HG03521 (cell line): ENCODE data around the gene LYZL1.
"Not testable (repeated sequence)": the region's sequence is repeated elsewhere in the genome, so short reads cannot be mapped to it uniquely, and the experiment has no call there.

Experiments
- ATAC-seq: cut with Tn5 transposase; IDR thresholded peaks from one replicate; pipeline ENCODE4 v1.9.1; 2021; ENCODE audit warnings: mild to moderate bottlenecking, moderate library complexity; ENCODE audit not compliant: unreplicated experiment

LYZL1 gene

DNA sequence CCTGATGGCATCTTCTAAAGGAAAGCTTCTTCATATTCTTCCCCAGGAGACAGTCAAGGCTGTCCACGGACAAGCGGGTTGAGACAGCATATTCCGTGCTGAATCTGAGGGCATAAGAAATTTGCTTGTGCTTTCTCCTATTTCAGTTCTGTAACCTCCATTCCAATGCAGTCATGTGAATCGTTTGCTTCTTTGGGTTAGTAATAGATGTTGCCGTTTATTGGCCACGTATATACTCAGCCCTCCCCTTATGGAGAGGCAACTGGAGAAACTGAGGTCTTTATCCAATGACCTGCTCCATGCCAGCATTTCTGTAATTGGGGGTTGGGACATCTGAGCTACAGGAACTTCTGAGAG, 38.9 kb downstream of the LYZL1 start:
- no peak for ATAC-seq

DNA sequence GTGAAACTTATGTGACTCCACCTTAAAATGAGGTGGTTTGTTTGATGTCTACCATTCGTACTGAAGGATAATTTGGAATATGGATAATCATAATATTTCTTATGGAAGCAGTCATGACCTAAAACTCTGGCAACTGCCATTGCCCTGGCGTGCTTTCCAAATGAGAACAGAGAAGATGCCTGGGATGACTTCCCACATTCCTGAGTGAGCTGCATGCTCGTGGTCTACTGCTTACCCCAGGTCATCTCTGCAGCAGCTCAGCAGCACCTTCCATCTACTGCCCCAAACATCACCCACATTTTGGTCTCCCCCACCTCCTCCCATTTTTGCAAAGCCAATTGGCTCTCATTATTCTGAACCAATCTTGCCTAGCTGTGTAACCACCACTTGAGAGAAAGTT, 40.1 kb downstream of the LYZL1 start:
- ATAC-seq = no peak

DNA sequence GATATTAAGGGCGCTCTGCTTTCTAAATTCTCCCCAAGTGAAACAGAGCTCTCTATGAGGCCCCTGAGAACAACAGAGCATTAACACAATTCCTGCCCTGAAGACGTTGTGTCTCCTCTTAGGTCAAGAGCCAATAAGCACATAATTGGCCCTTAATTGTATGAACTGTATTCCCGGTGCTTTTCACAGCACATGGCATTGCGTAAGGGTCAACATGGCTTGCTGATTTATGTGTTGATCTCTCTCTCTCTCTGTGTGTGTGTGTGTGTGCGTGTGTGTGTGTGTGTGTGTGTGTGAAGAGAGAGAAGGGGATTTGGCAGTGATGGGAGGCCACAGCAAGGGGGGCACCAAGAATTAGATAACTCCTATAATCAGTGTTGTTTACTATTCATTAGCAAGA, 40.5 kb downstream of the LYZL1 start:
- ATAC-seq = no peak

DNA sequence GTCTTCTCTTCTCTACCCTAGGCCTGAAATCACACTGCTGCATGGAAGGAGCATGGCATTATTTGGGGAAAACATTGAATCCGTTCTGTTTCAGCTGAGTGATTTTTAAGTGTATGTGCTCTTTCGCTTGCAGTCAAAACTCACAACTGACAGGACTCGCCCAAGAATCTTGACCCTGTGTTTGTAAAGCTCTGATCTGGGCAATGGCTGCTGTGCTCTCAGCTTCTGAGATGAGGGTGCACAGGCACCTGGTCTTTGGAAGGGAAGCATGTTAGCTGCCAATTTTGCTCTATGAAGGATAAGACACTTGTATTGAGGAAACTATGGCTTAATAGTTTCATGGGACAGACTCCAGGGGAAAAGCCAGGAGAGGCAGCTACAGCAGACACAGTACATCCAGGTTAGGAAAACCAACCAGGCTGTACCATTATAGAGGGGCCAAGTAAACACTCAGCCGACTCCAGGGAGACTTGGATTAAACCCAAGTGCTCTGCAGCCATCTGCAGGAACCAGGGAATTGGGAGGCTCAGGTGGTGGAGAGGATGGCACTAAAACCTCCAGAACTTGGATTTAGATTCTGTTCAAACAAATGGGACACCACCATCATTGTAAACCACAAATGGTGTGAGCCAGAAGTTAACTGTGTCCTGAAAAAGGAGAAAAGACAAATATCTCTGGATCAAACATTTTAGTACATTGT, 43.3 kb downstream of the LYZL1 start:
- no peak for ATAC-seq

DNA sequence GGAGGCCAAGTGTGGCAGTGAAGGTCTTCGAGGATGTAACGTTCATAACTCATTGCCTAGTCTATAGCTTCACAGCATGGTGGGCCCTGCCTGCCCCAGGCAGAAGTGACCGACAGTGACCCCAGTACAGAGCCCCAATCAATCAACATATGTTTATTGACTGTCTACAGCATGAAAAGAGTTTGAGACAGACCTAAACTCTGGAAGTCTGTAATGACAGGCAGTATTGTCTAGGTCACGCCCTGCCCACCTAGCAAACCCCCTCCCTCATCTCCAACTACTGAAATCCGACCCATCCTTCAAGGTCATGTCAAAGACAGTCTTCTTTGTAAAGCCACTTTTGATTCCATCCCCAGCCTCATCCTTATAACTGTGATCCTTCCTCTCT, 43.9 kb downstream of the LYZL1 start:
- ATAC-seq = no peak

DNA sequence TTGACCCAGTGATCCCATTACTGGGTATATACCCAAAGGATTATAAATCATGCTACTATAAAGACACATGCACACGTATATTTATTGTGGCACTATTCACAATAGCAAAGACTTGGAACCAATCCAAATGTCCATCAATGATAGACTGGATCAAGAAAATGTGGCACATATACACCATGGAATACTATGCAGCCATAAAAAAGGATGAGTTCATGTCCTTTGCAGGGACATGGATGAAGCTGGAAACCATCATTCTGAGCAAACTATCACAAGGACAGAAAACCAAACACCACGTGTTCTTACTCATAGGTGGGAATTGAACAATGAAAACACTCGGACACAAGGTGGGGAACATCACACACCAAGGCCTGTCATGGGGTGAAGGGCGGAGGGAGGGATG, 48.7 kb downstream of the LYZL1 start:
- not testable (repeated sequence) for ATAC-seq

DNA sequence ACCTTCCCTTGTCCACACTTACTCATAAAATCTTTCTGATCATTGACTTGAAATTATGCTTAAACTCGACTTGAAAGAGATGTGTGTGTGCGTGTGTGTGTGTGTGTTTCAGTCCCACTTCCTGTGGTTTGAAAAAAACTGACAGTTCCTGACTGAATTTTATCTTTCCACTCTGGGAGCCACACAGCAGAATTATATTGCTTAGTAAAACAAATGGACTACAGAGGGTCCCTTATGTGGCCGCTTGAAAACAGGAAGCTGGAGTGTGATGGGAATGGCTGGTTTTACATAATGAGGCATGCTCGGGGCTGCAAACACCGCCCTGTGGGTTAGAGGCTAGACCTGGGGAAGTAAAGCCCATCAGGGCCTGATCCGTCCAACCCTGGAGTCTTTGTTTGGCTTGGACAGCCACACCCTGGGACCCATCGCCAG, 54.8 kb downstream of the LYZL1 start:
- no peak for ATAC-seq

DNA sequence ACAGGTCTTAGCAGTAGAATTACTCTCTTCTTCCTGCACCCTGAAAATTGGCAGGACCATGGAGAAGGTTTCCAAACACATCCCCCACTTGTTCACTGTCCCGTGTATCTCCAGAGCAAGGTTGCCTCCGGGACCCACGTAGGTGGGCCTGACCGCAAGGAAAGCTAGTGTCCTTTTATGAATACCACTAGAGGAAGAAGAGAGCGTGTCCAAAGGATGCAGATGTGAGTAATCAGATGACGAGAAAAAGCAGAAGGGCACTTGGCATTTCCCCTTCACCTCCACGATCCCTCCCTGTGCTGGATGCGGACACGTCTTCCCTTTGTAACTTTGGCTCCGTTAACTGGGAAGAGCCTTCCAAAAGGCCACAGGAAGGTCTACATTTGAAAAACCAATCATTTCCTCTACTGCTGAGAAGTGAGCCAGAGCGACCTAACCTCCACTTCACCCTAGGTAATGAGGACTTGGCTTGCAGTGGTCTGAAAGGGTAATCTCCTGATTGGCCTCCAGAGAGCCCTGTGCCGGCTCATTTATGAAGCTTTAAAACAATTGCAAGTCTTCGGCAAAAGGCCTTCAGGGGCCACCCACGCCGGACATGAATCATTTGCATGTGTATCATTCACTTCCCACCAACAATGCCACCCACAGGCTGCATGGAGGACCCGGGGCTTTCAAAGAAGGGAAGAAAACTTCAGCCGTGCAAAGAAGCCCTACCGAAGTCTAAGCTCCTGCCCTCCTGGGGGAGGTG, 55.4 kb downstream of the LYZL1 start:
- ATAC-seq = no peak

DNA sequence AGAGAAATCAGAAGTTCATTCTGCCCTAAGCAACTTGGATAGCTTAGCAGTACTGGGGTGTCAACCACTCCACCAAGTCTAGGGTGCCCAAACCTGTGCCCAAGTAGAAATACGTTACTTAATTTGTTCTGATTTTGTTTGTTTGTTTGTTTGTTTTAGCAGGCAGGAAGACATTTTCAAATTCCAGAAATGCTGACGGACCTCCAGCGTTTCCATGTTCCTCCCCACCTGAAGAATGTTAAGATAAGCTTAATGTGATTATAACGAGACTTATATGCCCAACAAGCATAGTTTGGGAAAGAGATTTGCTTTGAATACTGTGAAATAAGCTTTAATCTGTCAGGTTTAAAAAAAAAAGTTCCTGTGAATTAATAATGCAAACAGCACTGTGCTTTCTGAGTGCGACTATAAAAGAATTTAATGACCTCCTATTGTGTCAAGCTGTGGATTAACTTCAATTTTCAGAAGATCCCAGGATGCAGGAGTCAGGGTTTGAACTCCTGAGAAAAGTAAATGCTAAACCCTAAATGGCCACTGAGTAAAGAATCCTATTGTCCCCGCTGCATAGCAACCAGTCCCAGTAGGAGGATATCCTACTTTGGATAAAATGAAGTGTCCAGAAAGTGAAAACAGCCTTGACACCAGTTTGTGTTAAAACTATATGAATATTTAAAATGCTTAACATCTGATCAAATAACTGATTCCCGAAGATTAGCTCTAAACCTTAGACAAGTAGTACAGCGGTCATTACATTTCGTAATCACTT, 56.5 kb downstream of the LYZL1 start:
- no peak for ATAC-seq

DNA sequence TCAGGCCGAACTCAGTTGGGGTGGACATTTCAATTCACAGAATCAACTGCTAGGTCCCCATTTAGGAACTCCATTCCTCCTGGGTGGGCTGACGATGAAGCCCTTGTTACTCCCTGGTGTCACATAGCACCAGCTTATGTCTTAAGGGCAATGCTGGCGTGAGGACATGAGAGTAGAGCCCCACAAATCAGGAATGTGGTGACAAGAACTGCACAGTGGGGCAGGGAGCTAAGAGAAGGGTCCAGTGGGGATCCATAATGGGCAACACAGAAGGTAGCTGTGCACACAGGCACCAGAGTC, 57.0 kb downstream of the LYZL1 start:
- no peak for ATAC-seq

DNA sequence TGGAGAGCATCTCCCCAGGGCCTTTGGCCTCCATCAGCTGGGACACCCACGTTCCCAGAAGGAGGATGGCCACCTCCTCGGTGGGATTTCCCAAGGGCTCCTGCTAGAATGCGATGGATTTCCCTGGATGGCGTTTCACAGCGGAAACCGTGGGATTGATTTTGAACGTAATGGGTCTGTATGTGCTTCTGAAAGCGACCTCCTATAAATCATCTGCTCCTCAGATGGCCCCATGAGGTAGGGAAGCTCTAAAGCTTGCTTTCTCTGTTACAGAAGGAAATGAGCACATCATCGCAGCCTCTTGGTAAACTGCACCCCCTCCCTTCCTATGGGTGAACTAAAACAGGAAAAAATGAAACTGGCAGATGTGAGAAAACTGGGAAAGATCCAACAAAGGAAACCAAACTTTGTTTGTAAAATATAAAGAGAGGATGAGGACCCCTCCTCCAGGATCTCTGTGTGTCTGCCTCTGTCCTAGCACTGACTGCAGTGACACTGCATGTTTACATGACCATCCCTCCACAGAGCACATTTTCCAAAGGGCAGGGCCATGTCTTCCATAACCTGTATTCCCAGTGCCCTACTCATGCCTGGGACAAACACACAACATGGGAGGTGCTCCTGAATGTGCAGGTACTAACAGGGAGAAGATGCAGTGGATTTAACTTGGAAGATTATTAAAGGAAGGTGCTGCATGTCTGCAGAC, 57.6 kb downstream of the LYZL1 start:
- no peak for ATAC-seq

DNA sequence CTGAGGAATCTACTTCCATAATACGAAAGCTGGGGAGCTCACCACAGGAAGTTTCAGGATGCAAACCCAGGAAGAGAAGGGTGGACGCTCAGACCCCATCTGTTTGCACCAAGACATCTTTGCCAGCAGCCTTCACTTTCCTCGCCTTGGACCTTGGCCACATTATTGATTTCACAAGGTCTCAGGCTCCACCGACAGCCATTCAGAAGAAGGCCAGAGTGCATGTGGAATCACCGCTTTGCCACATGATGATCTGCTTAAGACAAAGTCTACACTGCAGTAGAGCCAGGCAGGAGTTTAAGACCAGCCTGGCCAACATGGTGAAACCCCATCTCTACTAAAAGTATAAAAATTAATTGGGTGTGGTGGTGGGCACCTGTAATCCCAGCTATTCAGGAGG, 60.0 kb downstream of the LYZL1 start:
- ATAC-seq = no peak

DNA sequence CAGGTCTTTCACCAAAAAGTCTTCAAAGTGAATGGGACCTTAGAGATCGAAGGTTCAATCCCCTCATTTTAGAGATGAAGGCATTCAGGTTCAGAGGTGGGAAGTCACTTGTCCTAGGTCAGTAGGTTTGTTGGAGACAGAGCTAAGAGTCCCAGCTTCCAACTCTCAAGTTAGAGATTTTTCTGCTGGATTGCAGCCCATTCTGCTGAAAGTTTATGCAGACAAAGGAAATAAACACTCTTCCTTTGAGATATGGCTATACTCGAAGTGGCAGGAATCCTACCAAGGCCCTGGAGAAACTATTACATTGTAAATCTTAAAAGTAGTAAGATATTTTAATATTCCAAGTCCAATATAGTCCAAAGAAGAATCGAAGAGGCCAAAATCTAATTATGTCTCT, 64.4 kb downstream of the LYZL1 start:
- no peak for ATAC-seq

DNA sequence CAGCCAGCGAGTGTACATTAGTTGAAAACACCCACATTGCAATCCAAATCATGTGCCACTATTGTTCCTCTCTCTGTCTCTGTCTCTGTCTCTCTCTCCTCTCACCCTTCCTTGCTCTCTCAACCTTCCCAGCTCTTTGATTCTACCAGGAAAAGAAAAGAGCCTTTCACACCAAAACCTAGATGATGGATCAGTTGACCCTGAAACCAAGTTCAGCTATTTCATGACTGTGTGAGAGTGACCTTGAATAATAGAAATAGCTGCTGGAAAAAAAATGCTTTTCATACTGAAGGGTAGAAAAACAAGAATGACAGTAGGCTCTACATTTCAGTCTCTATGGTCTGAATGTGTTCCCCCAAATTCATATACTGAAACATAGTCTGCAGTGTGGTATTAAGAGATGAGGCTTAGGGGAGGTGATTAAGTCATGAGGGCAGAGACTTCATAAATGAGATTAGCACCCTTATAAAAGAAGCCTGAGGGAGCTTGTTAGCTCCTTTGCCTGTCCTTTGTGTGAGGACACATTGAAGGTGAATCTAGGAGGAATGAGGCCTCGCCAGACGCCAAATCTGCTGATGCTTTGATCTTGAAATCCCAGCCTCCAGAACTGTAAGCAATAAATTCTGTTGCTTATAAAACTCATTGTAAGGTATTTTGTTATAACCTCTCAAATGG, 65.2 kb downstream of the LYZL1 start:
- ATAC-seq = no peak

DNA sequence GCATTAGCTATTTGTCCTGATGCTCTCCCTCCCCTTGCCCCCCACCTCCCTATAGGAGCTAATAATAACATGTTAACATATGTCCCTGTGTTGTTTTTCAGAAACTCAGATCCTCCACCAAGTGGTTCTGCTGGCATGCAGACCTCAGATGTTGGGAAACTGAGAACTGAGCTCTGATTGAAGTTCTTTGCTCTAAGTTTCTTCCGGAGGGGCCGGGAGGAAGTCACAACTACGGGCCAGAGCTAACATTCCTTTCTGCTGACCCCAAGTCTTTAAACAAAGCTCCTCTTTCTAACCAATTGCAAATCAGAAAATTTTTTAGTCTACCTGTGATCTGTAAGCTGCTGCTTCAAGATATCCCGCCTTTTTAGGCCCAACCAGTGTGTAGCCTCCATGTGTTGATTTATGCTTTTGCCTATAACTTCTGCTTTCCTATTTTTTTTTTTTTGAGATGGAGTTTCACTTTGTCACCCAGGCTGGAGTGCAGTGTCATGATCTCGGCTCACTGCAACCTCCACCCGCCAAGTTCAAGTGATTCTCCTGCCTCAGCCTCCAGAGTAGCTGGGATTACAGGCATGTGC, 66.6 kb downstream of the LYZL1 start:
- no peak for ATAC-seq

DNA sequence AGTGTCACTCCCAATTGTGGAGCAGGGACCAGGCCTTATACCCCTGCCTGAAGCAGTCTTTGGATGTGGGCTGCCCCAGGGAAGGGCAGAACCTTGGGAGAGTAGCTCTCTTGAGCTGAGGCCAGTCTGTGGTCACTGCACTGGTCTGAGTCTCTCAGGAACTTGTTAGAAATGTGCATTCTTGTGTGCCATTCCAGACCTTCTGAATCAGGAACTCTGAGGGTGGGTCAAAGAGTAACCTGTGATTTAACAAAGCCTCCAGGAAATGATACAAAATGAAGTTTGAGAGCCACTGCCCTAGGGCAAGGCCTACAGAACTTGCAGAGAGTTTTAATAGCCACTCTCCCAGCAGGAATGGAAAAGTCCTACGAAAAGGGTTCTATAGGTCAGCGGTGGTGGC, 68.1 kb downstream of the LYZL1 start:
- ATAC-seq = no peak

DNA sequence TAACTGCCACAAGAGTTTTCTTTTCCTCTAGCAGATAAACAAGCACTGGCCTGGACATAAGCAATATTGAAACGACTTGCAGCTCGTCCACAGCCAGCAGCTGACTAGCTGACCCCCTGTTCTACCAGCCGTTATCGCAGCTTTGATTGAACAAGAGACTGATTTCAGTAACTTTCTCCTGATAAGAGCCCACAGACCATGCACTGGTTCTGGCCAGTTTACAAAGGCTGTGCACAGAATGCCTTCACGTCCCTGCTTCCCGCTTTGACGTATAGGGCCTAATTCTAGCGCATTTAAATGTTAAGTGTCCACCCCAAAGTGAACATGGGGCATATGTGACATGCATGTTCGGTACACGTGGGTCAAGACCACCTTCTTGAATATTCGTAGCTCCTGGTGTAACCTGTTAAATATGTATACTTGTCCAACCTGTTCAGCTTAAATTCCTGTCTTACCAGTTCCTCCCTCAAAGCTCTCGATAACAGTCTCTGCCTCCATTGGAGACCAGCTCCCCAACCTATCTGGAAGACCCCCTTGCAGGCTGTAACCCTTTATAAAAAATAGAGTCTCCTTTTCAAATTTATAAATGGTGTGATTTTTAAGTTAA, 69.2 kb downstream of the LYZL1 start:
- ATAC-seq = no peak

DNA sequence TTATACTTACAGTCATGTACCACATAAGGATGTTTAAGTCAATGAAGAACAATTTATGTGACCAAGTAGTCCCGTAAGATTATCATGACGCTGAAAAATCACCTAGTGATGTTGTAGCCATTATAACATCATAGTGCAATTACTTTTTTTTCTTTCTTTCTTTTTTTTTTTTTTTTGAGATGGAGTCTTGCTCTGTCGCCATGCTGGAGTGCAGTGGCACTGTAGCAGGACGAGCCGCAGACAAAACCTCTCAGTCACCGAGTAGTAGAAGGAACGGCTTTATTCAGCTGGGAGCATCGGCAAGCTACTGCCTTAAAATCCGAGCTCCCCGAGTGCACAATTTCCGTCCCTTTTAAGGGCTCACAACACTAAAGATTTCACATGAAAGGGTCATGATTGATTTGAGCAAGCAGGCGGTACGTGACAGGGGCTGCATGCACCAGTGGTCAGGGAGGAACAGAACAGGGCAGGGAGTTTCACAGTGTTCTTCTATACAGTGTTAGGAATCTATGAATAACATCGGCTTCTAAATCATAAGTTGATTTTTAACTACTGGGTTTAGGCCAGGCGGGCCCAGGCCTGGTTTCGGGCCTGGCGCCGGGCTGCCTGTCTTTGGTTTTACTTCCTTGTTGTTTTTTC, 71.5 kb downstream of the LYZL1 start:
- ATAC-seq = not testable (repeated sequence)
